Measurements from ENCODE around the gene HPGD.

DNA sequence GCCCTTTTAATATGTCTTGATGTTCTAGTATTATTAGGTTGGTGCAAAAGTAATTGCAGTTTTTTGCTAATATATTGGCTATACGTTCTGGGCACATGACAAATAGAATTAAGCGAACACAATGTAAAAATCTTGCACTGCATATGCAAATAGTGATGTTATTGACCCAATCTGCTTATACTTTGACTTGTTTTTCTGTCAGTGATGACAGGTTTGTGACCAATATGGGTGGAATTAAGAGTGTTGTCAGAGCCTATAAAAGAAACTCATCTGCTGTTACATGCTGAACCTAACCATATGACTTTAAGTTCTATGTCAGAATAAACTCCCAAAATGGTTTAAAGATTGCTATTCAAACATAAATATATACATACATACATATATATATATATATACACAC is 30.7 kb upstream of the HPGD start:
- TF ChIP-seq CTCF (IDR thresholded peaks at IDR 0.05) (no peak), POLR2AphosphoS5 (IDR thresholded peaks at IDR 0.05) (no peak), POLR2A (IDR thresholded peaks at IDR 0.05) (no peak)

Measured in suprapubic skin (tissue), 4 donors.